Measurements from ENCODE around the gene OTULIN.

Gene OTULIN

GRCh38 chr5:14744296-14745187 lies 80.0 kb downstream of the OTULIN start:
- DNase-seq, result no peak

GRCh38 chr5:14745188-14745563 lies 80.7 kb downstream of the OTULIN start:
- DNase-seq, result no peak

GRCh38 chr5:14745753-14746152 lies 81.2 kb downstream of the OTULIN start:
- peak; percentile 14 for DNase-seq

- DNase-seq, result no peak
These were observed 83.8 kb downstream of the OTULIN start for GRCh38 chr5:14748180-14748900.
